Keratinocyte (primary cell): Measurements from ENCODE around the gene OTUD5.

Experiments used
- CTCF ChIP-seq, 3 experiments: IDR thresholded peaks in 1 of 3; conservative IDR thresholded peaks in 1 of 3; optimal IDR thresholded peaks in 1 of 3; 2 replicates in 2 of 3; 3 replicates in 1 of 3; pipeline versions ENCODE3 to v1.5.1; 2011; ENCODE audit warnings: low read length in 3 of 3, mild to moderate bottlenecking in 3 of 3, moderate library complexity in 2 of 3, control low read depth in 1 of 3, inconsistent platforms in 1 of 3; ENCODE audit not compliant: insufficient read depth in 2 of 3; ENCODE audit errors: extremely low read depth in 1 of 3
- EZH2 ChIP-seq: IDR thresholded peaks from one replicate; pipeline ENCODE4 v1.6.1; 2012; ENCODE audit warnings: inconsistent platforms, mild to moderate bottlenecking, low read length, moderate library complexity

- TF ChIP-seq CTCF (optimal IDR thresholded peaks at IDR 0.05 in 1 of 3, IDR thresholded peaks at IDR 0.05 in 1 of 3, conservative IDR thresholded peaks at IDR 0.05 in 1 of 3; ENCODE audit: extremely low read depth in 1 of 3, insufficient read depth in 2 of 3, low read length in 3 of 3) (no peak), EZH2 (no peak)
Observed at GRCh38 chrX:48894891-48895290, 62.5 kb downstream of the OTUD5 start.
